Spleen (tissue), 11 donors: ENCODE measurements around the gene ACHE. TPM values are rescaled to one million over a fixed set of nuclear protein-coding genes. Genes with fewer than 3 reads are reported as not detected.

Experiments
- DNase-seq: peaks from one replicate; pipeline ENCODE4 v3.0.0-alpha.2; 2020
- H3K27ac ChIP-seq, 8 donors: fragments of 200-600 bp; sonication (generic) in 7 of 8; 1 replicate in 4 of 8; 2 replicates in 4 of 8; pipeline versions ENCODE4 v1.5.0 to v1.8.0; 2016 to 2021; ENCODE audit warnings: inconsistent platforms in 4 of 8, mild to moderate bottlenecking in 4 of 8, moderate library complexity in 1 of 8
- H3K27me3 ChIP-seq, 7 donors: fragments of 200-600 bp; sonication (generic) in 6 of 7; replicated peaks in 1 of 7; 1 replicate in 4 of 7; 2 replicates in 3 of 7; pipeline versions ENCODE4 v1.5.0 to v1.8.0; 2016 to 2021; ENCODE audit warnings: inconsistent platforms in 3 of 7, mild to moderate bottlenecking in 1 of 7
- H3K36me3 ChIP-seq, 6 donors: fragments of 200-600 bp; sonication (generic) in 5 of 6; 1 replicate in 4 of 6; 2 replicates in 2 of 6; pipeline versions ENCODE4 v1.5.0 to v1.8.0; 2016 to 2021; ENCODE audit warnings: inconsistent platforms in 2 of 6
- H3K4me1 ChIP-seq, 6 donors: fragments of 200-600 bp; sonication (generic) in 5 of 6; 1 replicate in 3 of 6; 2 replicates in 3 of 6; pipeline versions ENCODE4 v1.5.0 to v1.8.0; 2016 to 2021; ENCODE audit warnings: inconsistent platforms in 3 of 6
- H3K4me3 ChIP-seq, 8 donors: fragments of 200-600 bp; sonication (generic) in 7 of 8; 1 replicate in 4 of 8; 2 replicates in 4 of 8; pipeline versions ENCODE4 v1.5.0 to v1.8.0; 2016 to 2021; ENCODE audit warnings: inconsistent platforms in 4 of 8, mild to moderate bottlenecking in 4 of 8, moderate library complexity in 2 of 8
- H3K9me3 ChIP-seq, 8 donors: fragments of 200-600 bp; sonication (generic) in 7 of 8; 1 replicate in 4 of 8; 2 replicates in 4 of 8; pipeline versions ENCODE4 v1.5.0 to v1.8.0; 2016 to 2021; ENCODE audit warnings: inconsistent platforms in 4 of 8
- CTCF ChIP-seq, 11 experiments: fragments of 200-600 bp in 7 of 11; fragments of 450-650 bp in 4 of 11; sonication (generic) in 4 of 11; IDR thresholded peaks in 8 of 11; conservative IDR thresholded peaks in 3 of 11; 1 replicate in 7 of 11; 2 replicates in 4 of 11; pipeline versions ENCODE4 v1.4.0 to v1.8.0; 2016 to 2021; ENCODE audit warnings: antibody characterized with exemption in 11 of 11, inconsistent platforms in 4 of 11, mild to moderate bottlenecking in 1 of 11
- POLR2A ChIP-seq, 3 donors: fragments of 450-650 bp; IDR thresholded peaks; one replicate each; pipeline ENCODE4 v1.5.1; 2017; ENCODE audit warnings: antibody characterized with exemption in 3 of 3, mild to moderate bottlenecking in 1 of 3
- POLR2AphosphoS5 ChIP-seq, 3 donors: sonication (generic); formaldehyde crosslinking; IDR thresholded peaks; one replicate each; pipeline ENCODE4 v1.5.1; 2017; ENCODE audit warnings: antibody characterized with exemption in 3 of 3
- WGBS, 5 donors: extraction: QIAGEN DNeasy Blood & Tissue Kit in 3 of 5; methylation state at CpG; one replicate each; pipeline versions ENCODE4 v1.1.5 to v1.1.7; 2013 to 2018; 5-methylcytosine and 5-hydroxymethylcytosine counted together
- intact Hi-C: fragments of 100-400 bp; cut with DNase I; formaldehyde crosslinking; loops from one replicate; pipeline ENCODE4 v1.15.0; 2023; ENCODE audit warnings: low total_unique reads
- polyA plus RNA-seq, 3 donors: library from polyadenylated mRNA; stranded (reverse); fragments of 200-250 nt; gene quantifications; one replicate each; pipeline ENCODE4 v1.2.1, GENCODE V29; 2013
- total RNA-seq, 7 donors: library from RNA; depleted of rRNA in 3 of 7; stranded (reverse); fragments of >200 nt in 3 of 7; fragmentation: NEBNext Ultra II Directional in 4 of 7; extraction: Animal tissue kit (Norgen Biotek cat#: 25700) in 4 of 7; gene quantifications; one replicate each; pipeline versions ENCODE4 v1.1.0 to v1.2.1, GENCODE V29; 2016 to 2021
- donor health status: healthy with polysubstance abuse.
- donor health status: DM: no; HTN: no; CAD: no; lungs with moderate emphysema.
- donor health status: DM: no; HTN: no; CAD: no.
- donor health status: Bipolar disorder and iron deficiency.
- donor health status: healthy.
- donor health status: DM: no; HTN: no; CAD: no.
- donor health status: DM: yes; HTN: yes; CAD: no.

ACHE gene
- total and polyA plus RNA-seq, 10 donors = 2.0 to 10.8 (median 3.8) TPM

- no peak for TF ChIP-seq POLR2AphosphoS5 (IDR thresholded peaks at IDR 0.05)
- no peak for TF ChIP-seq POLR2A (IDR thresholded peaks at IDR 0.05)
- no peak for TF ChIP-seq CTCF (IDR thresholded peaks at IDR 0.05 in 8 of 11, conservative IDR thresholded peaks at IDR 0.05 in 3 of 11)
- no peaks in the 10 kb centered on the region for H3K9me3 ChIP-seq
- intact Hi-C loops = no loop called here
- peaks cover 19 to 70% (median 50%) of the 10 kb centered on the region in 6 donors for H3K4me1 ChIP-seq
- H3K27me3 ChIP-seq = no peaks in the 10 kb centered on the region
- no peak for DNase-seq
- H3K4me3 ChIP-seq = no peak overlapping the region
- H3K27ac ChIP-seq = no peak overlapping the region
- H3K36me3 ChIP-seq = peaks cover 8 to 95% (median 57%) of the 10 kb centered on the region in 6 donors
- 88 to 96% (median 91%) methylated on average over 7 of the region's 7 CpGs for WGBS, 5 donors
Observed at GRCh38 chr7:100880645-100881044, 15.0 kb downstream of the ACHE start.

GRCh38 chr7:100879685-100880261, 15.9 kb downstream of the ACHE start:
- 78 to 91% (median 85%) methylated on average over 11 of the region's 11 CpGs for WGBS, 5 donors
- H3K27me3 ChIP-seq = no peaks in the 10 kb centered on the region
- peaks cover 8 to 87% (median 48%) of the 10 kb centered on the region in 6 donors for H3K36me3 ChIP-seq
- no peak overlapping the region for H3K27ac ChIP-seq
- peaks cover 19 to 65% (median 49%) of the 10 kb centered on the region in 6 donors for H3K4me1 ChIP-seq
- intact Hi-C loops = no loop called here
- no peak overlapping the region for H3K4me3 ChIP-seq
- DNase-seq = no peak
- H3K9me3 ChIP-seq = no peaks in the 10 kb centered on the region
- no peak for TF ChIP-seq POLR2AphosphoS5 (IDR thresholded peaks at IDR 0.05)
- TF ChIP-seq CTCF (IDR thresholded peaks at IDR 0.05 in 8 of 11, conservative IDR thresholded peaks at IDR 0.05 in 3 of 11) = no peak
- no peak for TF ChIP-seq POLR2A (IDR thresholded peaks at IDR 0.05)

- H3K4me1 ChIP-seq = peaks cover 23 to 73% (median 59%) of the 10 kb centered on the region in 6 donors
- TF ChIP-seq POLR2AphosphoS5 (IDR thresholded peaks at IDR 0.05) = no peak
- TF ChIP-seq CTCF (IDR thresholded peaks at IDR 0.05 in 8 of 11, conservative IDR thresholded peaks at IDR 0.05 in 3 of 11) = no peak
- TF ChIP-seq POLR2A (IDR thresholded peaks at IDR 0.05) = no peak
- no peak for DNase-seq
- no peaks in the 10 kb centered on the region for H3K9me3 ChIP-seq
- H3K27me3 ChIP-seq = no peaks in the 10 kb centered on the region
- H3K4me3 ChIP-seq = no peak overlapping the region
- WGBS, 5 donors = 77 to 91% (median 87%) methylated on average over 6 of the region's 6 CpGs
- H3K27ac ChIP-seq = no peak overlapping the region
- intact Hi-C loops = no loop called here
- peaks cover 8 to 76% (median 37%) of the 10 kb centered on the region in 6 donors for H3K36me3 ChIP-seq
Observed at GRCh38 chr7:100878685-100879084, 17.0 kb downstream of the ACHE start.

- Histone ChIP-seq H3K27me3 (no peaks in the 10 kb centered on the region), H3K27ac (no peak overlapping the region), H3K4me3 (no peak overlapping the region), H3K36me3 (peaks cover 8 to 74% (median 31%) of the 10 kb centered on the region in 6 donors), H3K4me1 (peaks cover 23 to 74% (median 60%) of the 10 kb centered on the region in 6 donors), H3K9me3 (no peaks in the 10 kb centered on the region)
- no peak for DNase-seq
- WGBS, 5 donors = 72 to 93% (median 88%) methylated on average over 7 of the region's 7 CpGs
- intact Hi-C loops = no loop called here
- TF ChIP-seq CTCF (IDR thresholded peaks at IDR 0.05 in 8 of 11, conservative IDR thresholded peaks at IDR 0.05 in 3 of 11) = no peak
Observed at GRCh38 chr7:100878013-100878412, 17.7 kb downstream of the ACHE start.
